PFSK-1 (cell line): Measurements from ENCODE around the gene CFAP299.

Experiments used
- FOXP2 ChIP-seq: optimal IDR thresholded peaks from 2 replicates; pipeline ENCODE3; 2011; ENCODE audit warnings: borderline replicate concordance, control low read depth, inconsistent platforms; ENCODE audit not compliant: insufficient read depth; ENCODE audit errors: extremely low read length, extremely low read depth
- POLR2AphosphoS5 ChIP-seq: IDR thresholded peaks from 2 replicates; pipeline ENCODE4 v1.6.1; 2012; ENCODE audit warnings: low read depth, mild to moderate bottlenecking, control low read depth, low read length, moderate library complexity
- SIN3A ChIP-seq: IDR thresholded peaks from 2 replicates; pipeline ENCODE4 v1.6.1; 2012; ENCODE audit warnings: mild to moderate bottlenecking, low read length, moderate library complexity, borderline replicate concordance; ENCODE audit not compliant: insufficient read depth
- TAF1 ChIP-seq: IDR thresholded peaks from 2 replicates; pipeline ENCODE4 v1.6.1; 2012; ENCODE audit warnings: low read length, control low read depth, borderline replicate concordance; ENCODE audit not compliant: insufficient read depth
- TF ChIP-seq, protein P1 (sequence below), 2 experiments: IDR thresholded peaks; 2 replicates each; pipeline versions ENCODE4 v1.6.1 to v1.8.0; 2011 to 2012; ENCODE audit warnings: low read depth in 2 of 2, low read length in 2 of 2, control low read depth in 1 of 2, inconsistent platforms in 1 of 2, mild to moderate bottlenecking in 1 of 2, moderate library complexity in 1 of 2; ENCODE audit not compliant: insufficient read depth in 1 of 2

Gene CFAP299

DNA sequence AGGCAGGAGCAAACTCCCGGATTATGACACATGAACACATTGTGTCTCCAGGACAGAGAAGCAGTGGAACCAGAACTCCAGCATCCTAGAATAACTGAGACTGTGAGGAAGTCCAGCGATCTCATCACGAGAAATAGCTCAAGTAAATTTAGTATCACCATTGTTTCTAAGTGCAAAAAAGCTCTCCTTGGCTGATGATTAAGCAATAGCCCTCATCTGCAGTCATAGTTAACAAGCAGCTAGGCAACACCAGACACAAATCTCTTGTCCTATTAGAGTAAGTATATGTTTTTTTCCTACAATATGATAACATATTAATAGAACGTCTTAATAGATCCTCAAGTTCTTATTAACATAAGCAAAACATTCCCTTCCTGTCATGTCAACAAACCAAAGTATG, 2.4 kb upstream of the CFAP299 start:
- no peak for TF ChIP-seq SIN3A
- TF ChIP-seq, protein P1, sequence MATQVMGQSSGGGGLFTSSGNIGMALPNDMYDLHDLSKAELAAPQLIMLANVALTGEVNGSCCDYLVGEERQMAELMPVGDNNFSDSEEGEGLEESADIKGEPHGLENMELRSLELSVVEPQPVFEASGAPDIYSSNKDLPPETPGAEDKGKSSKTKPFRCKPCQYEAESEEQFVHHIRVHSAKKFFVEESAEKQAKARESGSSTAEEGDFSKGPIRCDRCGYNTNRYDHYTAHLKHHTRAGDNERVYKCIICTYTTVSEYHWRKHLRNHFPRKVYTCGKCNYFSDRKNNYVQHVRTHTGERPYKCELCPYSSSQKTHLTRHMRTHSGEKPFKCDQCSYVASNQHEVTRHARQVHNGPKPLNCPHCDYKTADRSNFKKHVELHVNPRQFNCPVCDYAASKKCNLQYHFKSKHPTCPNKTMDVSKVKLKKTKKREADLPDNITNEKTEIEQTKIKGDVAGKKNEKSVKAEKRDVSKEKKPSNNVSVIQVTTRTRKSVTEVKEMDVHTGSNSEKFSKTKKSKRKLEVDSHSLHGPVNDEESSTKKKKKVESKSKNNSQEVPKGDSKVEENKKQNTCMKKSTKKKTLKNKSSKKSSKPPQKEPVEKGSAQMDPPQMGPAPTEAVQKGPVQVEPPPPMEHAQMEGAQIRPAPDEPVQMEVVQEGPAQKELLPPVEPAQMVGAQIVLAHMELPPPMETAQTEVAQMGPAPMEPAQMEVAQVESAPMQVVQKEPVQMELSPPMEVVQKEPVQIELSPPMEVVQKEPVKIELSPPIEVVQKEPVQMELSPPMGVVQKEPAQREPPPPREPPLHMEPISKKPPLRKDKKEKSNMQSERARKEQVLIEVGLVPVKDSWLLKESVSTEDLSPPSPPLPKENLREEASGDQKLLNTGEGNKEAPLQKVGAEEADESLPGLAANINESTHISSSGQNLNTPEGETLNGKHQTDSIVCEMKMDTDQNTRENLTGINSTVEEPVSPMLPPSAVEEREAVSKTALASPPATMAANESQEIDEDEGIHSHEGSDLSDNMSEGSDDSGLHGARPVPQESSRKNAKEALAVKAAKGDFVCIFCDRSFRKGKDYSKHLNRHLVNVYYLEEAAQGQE (IDR thresholded peaks at IDR 0.05; ENCODE audit: insufficient read depth in 1 of 2, low read depth in 2 of 2, low read length in 2 of 2): no peak
- no peak for TF ChIP-seq POLR2AphosphoS5
- TF ChIP-seq TAF1: no peak
- TF ChIP-seq FOXP2: no peak

DNA sequence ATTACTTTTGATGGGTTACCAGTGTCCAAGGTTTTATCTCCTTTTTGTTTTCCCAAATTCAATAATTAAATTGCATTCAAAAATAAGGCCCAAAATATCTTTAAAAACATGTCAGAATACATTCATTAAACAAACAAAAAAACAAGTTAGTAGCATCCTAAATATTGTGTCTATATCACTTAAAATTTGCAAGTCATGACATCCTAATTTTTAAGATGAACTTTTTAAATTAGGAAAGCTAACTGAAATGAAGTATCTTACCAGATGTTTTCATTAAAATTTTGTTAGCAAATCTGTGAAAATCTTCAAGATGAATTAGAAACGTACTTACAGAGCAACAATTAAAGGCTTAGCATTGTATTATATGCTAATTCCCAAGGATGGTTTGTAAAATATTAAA, 962 bp upstream of the CFAP299 start:
- TF ChIP-seq SIN3A: no peak
- no peak for TF ChIP-seq FOXP2
- TF ChIP-seq TAF1: no peak
- TF ChIP-seq POLR2AphosphoS5: no peak
- TF ChIP-seq, protein P1 (IDR thresholded peaks at IDR 0.05; ENCODE audit: insufficient read depth in 1 of 2, low read depth in 2 of 2, low read length in 2 of 2): no peak

DNA sequence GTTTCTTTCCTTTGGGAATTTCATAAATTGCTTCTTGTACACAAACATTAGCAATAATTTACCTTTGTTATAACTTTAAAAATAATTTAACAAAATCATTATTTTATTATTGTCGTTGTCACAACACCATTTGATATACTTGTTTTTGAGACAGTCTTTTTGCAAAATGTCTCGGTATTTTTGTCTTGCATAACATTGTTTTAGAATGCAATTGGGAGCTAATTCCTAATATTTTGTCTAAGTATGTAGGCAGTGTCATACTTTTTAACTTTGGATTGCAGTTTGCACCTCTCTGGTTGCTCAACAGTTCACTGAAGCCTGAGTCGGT, 340 bp upstream of the CFAP299 start:
- TF ChIP-seq FOXP2 (no peak), TAF1 (no peak), POLR2AphosphoS5 (no peak), SIN3A (no peak)
- TF ChIP-seq, protein P1 (IDR thresholded peaks at IDR 0.05; ENCODE audit: insufficient read depth in 1 of 2, low read depth in 2 of 2, low read length in 2 of 2): no peak

DNA sequence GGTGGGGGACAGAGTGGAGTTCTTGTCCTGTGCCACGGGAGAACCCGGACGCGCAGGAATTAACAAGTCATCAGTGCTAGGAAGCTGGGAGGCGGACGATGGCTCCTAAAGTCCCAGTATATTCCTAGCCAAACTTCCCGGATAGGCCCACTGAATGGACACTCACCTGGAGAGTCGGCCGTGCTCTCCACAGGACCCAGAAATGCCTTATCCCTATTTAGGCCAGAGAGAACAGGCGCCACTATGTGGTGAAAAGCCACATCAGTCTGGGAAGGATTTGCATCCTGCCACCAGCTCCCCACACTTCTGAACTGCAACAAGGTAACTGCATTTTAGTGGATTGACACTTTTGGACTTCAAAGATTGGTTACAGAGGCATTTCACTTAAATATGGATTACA, 1.1 kb downstream of the CFAP299 start:
- TF ChIP-seq, protein P1 (IDR thresholded peaks at IDR 0.05; ENCODE audit: insufficient read depth in 1 of 2, low read depth in 2 of 2, low read length in 2 of 2): no peak
- no peak for TF ChIP-seq SIN3A
- no peak for TF ChIP-seq TAF1
- no peak for TF ChIP-seq FOXP2
- no peak for TF ChIP-seq POLR2AphosphoS5

DNA sequence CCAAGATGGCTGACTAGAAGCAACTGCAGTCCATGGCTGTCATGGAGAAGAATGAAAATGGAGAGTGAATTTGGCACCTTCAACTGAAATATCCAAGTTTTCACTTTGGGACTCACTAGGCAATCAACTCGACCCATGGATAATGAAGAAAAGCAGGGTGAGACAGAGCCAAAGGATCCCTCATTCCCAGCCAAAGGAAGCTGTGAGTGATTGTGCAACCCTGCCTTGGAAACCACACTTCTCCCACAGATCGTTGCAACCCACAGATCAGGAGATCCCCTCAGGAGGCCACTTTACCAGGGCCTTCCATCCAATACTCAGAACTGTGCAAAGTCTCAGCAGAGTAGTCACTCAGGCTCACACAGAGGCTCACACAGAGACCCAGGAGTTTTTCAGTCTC, 4.5 kb downstream of the CFAP299 start:
- TF ChIP-seq TAF1 (no peak), SIN3A (no peak), FOXP2 (no peak), POLR2AphosphoS5 (no peak)
- TF ChIP-seq, protein P1 (IDR thresholded peaks at IDR 0.05; ENCODE audit: insufficient read depth in 1 of 2, low read depth in 2 of 2, low read length in 2 of 2): no peak
